HepG2 (cell line): ENCODE measurements around the gene CS. TPM values are rescaled to one million over a fixed set of nuclear protein-coding genes. Genes with fewer than 3 reads are reported as not detected.
A peak's percentile ranks its signal among the peaks of the same experiment; 100 is the strongest.

Source experiments
- AGO2 ChIP-seq: fragments of 200-400 bp; formaldehyde crosslinking; optimal IDR thresholded peaks from 2 replicates; pipeline ENCODE3; 2017; ENCODE audit warnings: mild to moderate bottlenecking, low read depth, low read length, moderate library complexity
- BORCS8-MEF2B ChIP-seq: sonication (generic); formaldehyde crosslinking; IDR thresholded peaks from 2 replicates; pipeline ENCODE4 v1.8.0; 2022; ENCODE audit warnings: mild to moderate bottlenecking, missing genetic modification reagents
- CCDC6 ChIP-seq: sonication (generic); formaldehyde crosslinking; IDR thresholded peaks from 2 replicates; pipeline ENCODE4 v1.8.1; 2022; ENCODE audit warnings: mild to moderate bottlenecking, missing genetic modification reagents, moderate library complexity
- DMAP1 ChIP-seq: IDR thresholded peaks from 2 replicates; pipeline ENCODE4 v1.6.1; 2016
- DNMT3B ChIP-seq: conservative IDR thresholded peaks from 2 replicates; pipeline ENCODE4 v1.6.1; 2016; ENCODE audit warnings: missing biosample characterization, control low read depth
- GMEB1 ChIP-seq: sonication (generic); formaldehyde crosslinking; IDR thresholded peaks from 2 replicates; pipeline ENCODE4 v1.5.1; 2020; ENCODE audit warnings: missing genetic modification reagents, mild to moderate bottlenecking, borderline replicate concordance
- HMG20A ChIP-seq: IDR thresholded peaks from 2 replicates; pipeline ENCODE4 v1.6.1; 2016; ENCODE audit warnings: borderline replicate concordance
- IKZF4 ChIP-seq: sonication (generic); formaldehyde crosslinking; IDR thresholded peaks from 2 replicates; pipeline ENCODE4 v1.5.1; 2020; ENCODE audit warnings: borderline replicate concordance, mild to moderate bottlenecking, low read depth, missing genetic modification reagents; ENCODE audit errors: not compliant biosample characterization
- KLF11 ChIP-seq: IDR thresholded peaks from 2 replicates; pipeline ENCODE4 v1.6.1; 2016; ENCODE audit warnings: missing compliant biosample characterization
- NCOA1 ChIP-seq: sonication (generic); formaldehyde crosslinking; IDR thresholded peaks from 2 replicates; pipeline ENCODE4 v1.9.0; 2021; ENCODE audit warnings: missing genetic modification reagents
- POLR2A ChIP-seq, 2 experiments: IDR thresholded peaks; 2 replicates each; pipeline ENCODE4 v1.6.1; 2011; ENCODE audit warnings: low read depth in 2 of 2, low read length in 2 of 2, mild to moderate bottlenecking in 1 of 2, moderate library complexity in 1 of 2; ENCODE audit not compliant: insufficient read depth in 1 of 2
- RBM22 ChIP-seq: fragments of 200-400 bp; formaldehyde crosslinking; optimal IDR thresholded peaks from 2 replicates; pipeline ENCODE3; 2017; ENCODE audit warnings: mild to moderate bottlenecking, low read length, moderate library complexity
- RXRA ChIP-seq: sonication (generic); formaldehyde crosslinking; IDR thresholded peaks from 2 replicates; pipeline ENCODE4 v1.5.1; 2020; ENCODE audit warnings: missing genetic modification reagents
- ZBTB3 ChIP-seq: sonication (generic); formaldehyde crosslinking; IDR thresholded peaks from 2 replicates; pipeline ENCODE4 v1.4.0; 2020; ENCODE audit warnings: low read depth, mild to moderate bottlenecking, moderate library complexity, missing genetic modification reagents, borderline replicate concordance
- ZBTB7B ChIP-seq: sonication (generic); formaldehyde crosslinking; IDR thresholded peaks from 2 replicates; pipeline ENCODE4 v1.4.0; 2020; ENCODE audit warnings: missing genetic modification reagents
- ZFP1 ChIP-seq: IDR thresholded peaks from 2 replicates; pipeline ENCODE4 v1.6.1; 2016
- ZFP41 ChIP-seq: sonication (generic); formaldehyde crosslinking; IDR thresholded peaks from 2 replicates; pipeline ENCODE4 v1.4.0; 2020; ENCODE audit warnings: mild to moderate bottlenecking, missing genetic modification reagents, borderline replicate concordance
- ZFY ChIP-seq: sonication (generic); formaldehyde crosslinking; IDR thresholded peaks from 2 replicates; pipeline ENCODE4 v1.4.0; 2020; ENCODE audit warnings: missing genetic modification reagents
- ZNF350 ChIP-seq: sonication (generic); formaldehyde crosslinking; IDR thresholded peaks from 2 replicates; pipeline ENCODE4 v1.4.0; 2020; ENCODE audit warnings: mild to moderate bottlenecking, low read depth, missing genetic modification reagents, borderline replicate concordance
- ZNF441 ChIP-seq: sonication (generic); formaldehyde crosslinking; IDR thresholded peaks from 2 replicates; pipeline ENCODE4 v1.7.0; 2021; ENCODE audit warnings: missing genetic modification reagents, borderline replicate concordance
- ZNF652 ChIP-seq: IDR thresholded peaks from 2 replicates; pipeline ENCODE4 v1.6.1; 2016; ENCODE audit warnings: low read depth, borderline replicate concordance
- ZNF7 ChIP-seq: IDR thresholded peaks from 2 replicates; pipeline ENCODE4 v1.6.1; 2016; ENCODE audit warnings: missing biosample characterization, missing genetic modification reagents
- ZNF777 ChIP-seq: sonication (generic); formaldehyde crosslinking; IDR thresholded peaks from 2 replicates; pipeline ENCODE4 v1.4.0; 2020; ENCODE audit warnings: missing genetic modification reagents
- polyA plus RNA-seq, 8 experiments: library from polyadenylated mRNA; depleted of rRNA in 3 of 8; stranded (reverse) in 7 of 8; unstranded in 1 of 8; fragments of >200 nt; fragmentation: Illumina TruSeq in 4 of 8; extraction: Trizol in 4 of 8; gene quantifications; 2 replicates each; pipeline versions ENCODE4 v1.2.1 to v1.2.3, GENCODE V29; 2011 to 2016; ENCODE audit warnings: low read depth in 4 of 8, missing spikeins in 1 of 8, mixed read lengths in 1 of 8; ENCODE audit not compliant: insufficient read depth in 1 of 8
- total RNA-seq, 5 experiments: library from RNA; depleted of rRNA; stranded (reverse); fragments of >200 nt; fragmentation: Illumina TruSeq; extraction: Trizol; gene quantifications; 2 replicates each; pipeline ENCODE4 v1.2.3, GENCODE V29; 2016; ENCODE audit warnings: low read depth in 1 of 5
- TF ChIP-seq, protein P1 (sequence below): sonication (generic); formaldehyde crosslinking; IDR thresholded peaks from 2 replicates; pipeline ENCODE4 v1.5.0; 2020; ENCODE audit warnings: mild to moderate bottlenecking, missing genetic modification reagents
- TF ChIP-seq, protein P2 (sequence below): IDR thresholded peaks from 2 replicates; pipeline ENCODE4 v1.6.1; 2016; ENCODE audit warnings: missing genetic modification reagents, missing compliant biosample characterization
- TF ChIP-seq, protein P3 (sequence below): sonication (generic); formaldehyde crosslinking; IDR thresholded peaks from 2 replicates; pipeline ENCODE4 v1.5.1; 2020; ENCODE audit warnings: mild to moderate bottlenecking, moderate library complexity, missing genetic modification reagents

CS gene
- total and polyA plus RNA-seq, 2 of the 13 experiments (the other 11 are each of a cell fraction or from before 2014, with no cell fraction given): 173 to 175 TPM

DNA sequence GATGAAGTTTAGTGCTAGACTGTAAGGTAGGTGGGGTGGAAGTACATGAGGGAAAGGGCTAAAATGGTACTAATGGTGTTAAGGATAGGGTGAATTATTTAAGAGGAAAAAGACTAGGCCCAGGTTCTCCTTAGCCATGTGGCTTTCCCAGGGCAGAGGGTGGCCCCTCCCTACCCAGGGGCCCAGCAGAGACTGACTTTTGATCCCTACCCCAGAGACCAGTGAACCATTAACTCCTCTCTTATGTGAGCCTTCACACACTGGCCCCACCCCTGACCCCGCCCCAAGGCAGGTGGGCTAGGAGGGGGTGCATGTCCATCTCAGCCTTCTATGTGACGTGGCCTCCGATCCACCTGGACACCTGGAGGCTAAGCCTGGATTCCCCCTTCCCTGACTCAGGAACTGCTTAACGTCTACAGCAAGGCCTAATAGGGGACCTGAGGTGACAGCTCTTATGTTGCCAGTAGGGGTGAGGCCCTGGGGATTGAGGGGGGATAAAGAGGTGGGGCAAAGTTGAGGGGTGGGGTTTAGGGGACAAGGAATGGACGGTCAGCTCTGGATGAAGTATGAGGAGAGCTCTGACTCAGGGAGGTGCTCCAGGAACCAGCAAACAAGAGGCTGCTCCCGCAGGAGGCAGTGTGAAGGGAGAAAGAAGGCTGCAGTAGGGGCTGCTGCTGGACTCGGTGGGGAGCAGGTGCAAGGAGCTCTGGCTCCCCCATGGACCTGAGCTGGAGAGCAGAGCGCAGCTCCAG is 69.5 kb downstream of the CS start (continued):
- TF ChIP-seq IKZF4 (CRISPR knock-in tag) (no peak), NCOA1 (CRISPR knock-in tag) (peak; percentile 50; the same call in 1 of the 2 replicates), BORCS8-MEF2B (CRISPR knock-in tag) (no peak), ZFY (peak; percentile 85), RXRA (CRISPR knock-in tag) (peak; percentile 60; the same call in 1 of the 2 replicates), ZFP41 (no peak), ZBTB7B (CRISPR knock-in tag) (peak; percentile 62; the same call in 1 of the 2 replicates), CCDC6 (peak; percentile 68; the same call in 1 of the 2 replicates), ZNF350 (CRISPR knock-in tag) (peak; percentile 28; the same call in 1 of the 2 replicates), DNMT3B (CRISPR knock-in tag) (peak; percentile 48; the same call in 1 of the 2 replicates), DMAP1 (CRISPR knock-in tag) (peak; percentile 94), ZNF7 (no peak), GMEB1 (CRISPR knock-in tag) (peak; percentile 19), POLR2A (IDR thresholded peaks at IDR 0.05; ENCODE audit: insufficient read depth in 1 of 2, low read depth in 2 of 2, low read length in 2 of 2) (peak; percentile 71 to 85; a peak in 3 of 4 replicates), RBM22 (no peak), KLF11 (CRISPR knock-in tag) (0 out of 2 replicates have a peak, but pooled peaks have one; percentile 34), ZNF777 (peak; percentile 46; the same call in 1 of the 2 replicates), ZFP1 (CRISPR knock-in tag) (no peak), ZNF441 (CRISPR knock-in tag) (no peak), ZNF652 (CRISPR knock-in tag) (0 out of 2 replicates have a peak, but pooled peaks have one; percentile 12), AGO2 (no peak), HMG20A (CRISPR knock-in tag) (0 out of 2 replicates have a peak, but pooled peaks have one; percentile 11), ZBTB3 (peak; percentile 76; the same call in 1 of the 2 replicates)
- TF ChIP-seq, protein P1, sequence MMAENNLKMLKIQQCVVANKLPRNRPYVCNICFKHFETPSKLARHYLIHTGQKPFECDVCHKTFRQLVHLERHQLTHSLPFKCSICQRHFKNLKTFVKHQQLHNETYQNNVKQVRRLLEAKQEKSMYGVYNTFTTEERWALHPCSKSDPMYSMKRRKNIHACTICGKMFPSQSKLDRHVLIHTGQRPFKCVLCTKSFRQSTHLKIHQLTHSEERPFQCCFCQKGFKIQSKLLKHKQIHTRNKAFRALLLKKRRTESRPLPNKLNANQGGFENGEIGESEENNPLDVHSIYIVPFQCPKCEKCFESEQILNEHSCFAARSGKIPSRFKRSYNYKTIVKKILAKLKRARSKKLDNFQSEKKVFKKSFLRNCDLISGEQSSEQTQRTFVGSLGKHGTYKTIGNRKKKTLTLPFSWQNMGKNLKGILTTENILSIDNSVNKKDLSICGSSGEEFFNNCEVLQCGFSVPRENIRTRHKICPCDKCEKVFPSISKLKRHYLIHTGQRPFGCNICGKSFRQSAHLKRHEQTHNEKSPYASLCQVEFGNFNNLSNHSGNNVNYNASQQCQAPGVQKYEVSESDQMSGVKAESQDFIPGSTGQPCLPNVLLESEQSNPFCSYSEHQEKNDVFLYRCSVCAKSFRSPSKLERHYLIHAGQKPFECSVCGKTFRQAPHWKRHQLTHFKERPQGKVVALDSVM (CRISPR knock-in tag): 0 out of 2 replicates have a peak, but pooled peaks have one; percentile 28
- TF ChIP-seq, protein P2, sequence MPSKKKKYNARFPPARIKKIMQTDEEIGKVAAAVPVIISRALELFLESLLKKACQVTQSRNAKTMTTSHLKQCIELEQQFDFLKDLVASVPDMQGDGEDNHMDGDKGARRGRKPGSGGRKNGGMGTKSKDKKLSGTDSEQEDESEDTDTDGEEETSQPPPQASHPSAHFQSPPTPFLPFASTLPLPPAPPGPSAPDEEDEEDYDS (CRISPR knock-in tag): peak; percentile 95
- TF ChIP-seq, protein P3, sequence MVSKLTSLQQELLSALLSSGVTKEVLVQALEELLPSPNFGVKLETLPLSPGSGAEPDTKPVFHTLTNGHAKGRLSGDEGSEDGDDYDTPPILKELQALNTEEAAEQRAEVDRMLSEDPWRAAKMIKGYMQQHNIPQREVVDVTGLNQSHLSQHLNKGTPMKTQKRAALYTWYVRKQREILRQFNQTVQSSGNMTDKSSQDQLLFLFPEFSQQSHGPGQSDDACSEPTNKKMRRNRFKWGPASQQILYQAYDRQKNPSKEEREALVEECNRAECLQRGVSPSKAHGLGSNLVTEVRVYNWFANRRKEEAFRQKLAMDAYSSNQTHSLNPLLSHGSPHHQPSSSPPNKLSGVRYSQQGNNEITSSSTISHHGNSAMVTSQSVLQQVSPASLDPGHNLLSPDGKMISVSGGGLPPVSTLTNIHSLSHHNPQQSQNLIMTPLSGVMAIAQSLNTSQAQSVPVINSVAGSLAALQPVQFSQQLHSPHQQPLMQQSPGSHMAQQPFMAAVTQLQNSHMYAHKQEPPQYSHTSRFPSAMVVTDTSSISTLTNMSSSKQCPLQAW (CRISPR knock-in tag): peak; percentile 90; the same call in 1 of the 2 replicates
